ENCODE results near the gene GPS2. TPM values are rescaled to one million over a fixed set of nuclear protein-coding genes. Genes with fewer than 3 reads are reported as not detected.
A peak's percentile ranks its signal among the peaks of the same experiment; 100 is the strongest.

GPS2 gene
- polyA plus RNA-seq, 1 donor (not counting 4 experiments of a cell fraction or from before 2014, with no cell fraction given), result 24.7 TPM

DNA sequence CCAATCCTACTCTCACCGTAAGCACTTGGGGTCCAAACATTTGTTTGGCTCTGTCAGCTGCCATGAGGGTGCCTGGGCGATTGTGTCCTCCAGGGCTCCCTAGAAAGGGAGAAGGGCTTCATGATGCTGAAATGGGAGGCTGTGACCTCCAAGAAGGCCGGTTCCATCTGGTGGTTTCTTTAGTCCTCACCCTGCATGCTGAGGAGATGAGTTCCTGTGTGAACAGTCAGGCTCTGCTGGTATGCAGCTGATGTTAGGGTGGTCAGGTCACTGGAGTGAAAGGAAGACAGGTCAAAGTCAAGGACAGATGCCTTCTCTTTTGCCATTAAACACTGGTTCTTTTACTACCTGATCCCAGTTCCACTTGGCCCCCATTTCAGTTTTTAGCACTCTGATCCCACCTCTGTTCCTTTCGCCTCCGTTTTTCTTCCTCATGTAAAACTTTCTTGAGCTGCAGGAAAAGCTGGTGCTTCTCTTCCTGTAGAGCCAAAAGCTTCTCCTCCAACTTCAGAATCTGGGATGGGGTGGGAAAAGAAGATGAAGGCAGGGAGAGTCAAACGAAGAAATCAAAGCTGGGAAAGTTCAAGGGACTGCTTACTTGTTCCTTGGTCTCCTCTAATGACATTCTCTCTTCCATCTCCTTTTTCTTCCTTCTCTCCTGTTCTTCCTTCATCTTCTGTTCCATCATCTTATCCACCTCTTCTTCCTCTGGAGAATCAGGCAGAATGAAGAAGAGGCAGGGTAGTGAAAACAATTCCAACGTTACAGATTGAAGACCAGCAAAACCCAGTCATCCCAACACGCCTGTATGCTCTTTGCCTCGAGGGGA is 1.1 kb downstream of the GPS2 start:
- H3K4me3 ChIP-seq (ENCODE audit: control insufficient read depth in 2 of 3, extremely low read depth in 1 of 3, insufficient read depth in 2 of 3, low read depth in 1 of 3, low read length in 3 of 3), result peak overlapping the region; percentile 73 to 92 (median 79)
- H3K9me1 ChIP-seq (ENCODE audit: control insufficient read depth, extremely low read depth, insufficient read depth, low read length), result peaks cover 8% of the 10 kb centered on the region
- peak; percentile 34 for FAIRE-seq
- H3K9me3 ChIP-seq (ENCODE audit: control insufficient read depth, low read depth, low read length), result no peaks in the 10 kb centered on the region
- H3K4me1 ChIP-seq (ENCODE audit: control insufficient read depth, extremely low read depth, insufficient read depth, low read length), result peaks cover 45% of the 10 kb centered on the region
- H3K27me3 ChIP-seq (ENCODE audit: control insufficient read depth, extremely low read depth, insufficient read depth, low read length), result no peaks in the 10 kb centered on the region
- peak overlapping the region; percentile 88 for H3K4me2 ChIP-seq (ENCODE audit: control insufficient read depth, extremely low read depth, insufficient read depth, low read depth, low read length)
- H3K79me2 ChIP-seq (ENCODE audit: control insufficient read depth, insufficient read depth, low read length), result peaks cover 45% of the 10 kb centered on the region
- dilution Hi-C loops (cut with MboI; ENCODE audit: extremely low pct_ligation_motif_present, low sequenced_read_pairs), result no loop called here
- TF ChIP-seq EZH2 (IDR thresholded peaks at IDR 0.05; ENCODE audit: low read length), result no peak
- TF ChIP-seq, protein P1, sequence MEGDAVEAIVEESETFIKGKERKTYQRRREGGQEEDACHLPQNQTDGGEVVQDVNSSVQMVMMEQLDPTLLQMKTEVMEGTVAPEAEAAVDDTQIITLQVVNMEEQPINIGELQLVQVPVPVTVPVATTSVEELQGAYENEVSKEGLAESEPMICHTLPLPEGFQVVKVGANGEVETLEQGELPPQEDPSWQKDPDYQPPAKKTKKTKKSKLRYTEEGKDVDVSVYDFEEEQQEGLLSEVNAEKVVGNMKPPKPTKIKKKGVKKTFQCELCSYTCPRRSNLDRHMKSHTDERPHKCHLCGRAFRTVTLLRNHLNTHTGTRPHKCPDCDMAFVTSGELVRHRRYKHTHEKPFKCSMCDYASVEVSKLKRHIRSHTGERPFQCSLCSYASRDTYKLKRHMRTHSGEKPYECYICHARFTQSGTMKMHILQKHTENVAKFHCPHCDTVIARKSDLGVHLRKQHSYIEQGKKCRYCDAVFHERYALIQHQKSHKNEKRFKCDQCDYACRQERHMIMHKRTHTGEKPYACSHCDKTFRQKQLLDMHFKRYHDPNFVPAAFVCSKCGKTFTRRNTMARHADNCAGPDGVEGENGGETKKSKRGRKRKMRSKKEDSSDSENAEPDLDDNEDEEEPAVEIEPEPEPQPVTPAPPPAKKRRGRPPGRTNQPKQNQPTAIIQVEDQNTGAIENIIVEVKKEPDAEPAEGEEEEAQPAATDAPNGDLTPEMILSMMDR (optimal IDR thresholded peaks at IDR 0.05 in 1 of 3, IDR thresholded peaks at IDR 0.05 in 1 of 3, conservative IDR thresholded peaks at IDR 0.05 in 1 of 3; ENCODE audit: extremely low read depth in 1 of 3, insufficient read depth in 2 of 3, low read length in 3 of 3), result no peak
- no peak for DNase-seq (ENCODE audit: low read depth, low spot score)
- peak overlapping the region; percentile 53 for H3K27ac ChIP-seq (ENCODE audit: control insufficient read depth, insufficient read depth, low read length)
- H2AFZ ChIP-seq (ENCODE audit: control insufficient read depth, low read length), result no peak overlapping the region
- H3K9ac ChIP-seq (ENCODE audit: control insufficient read depth, extremely low read depth, insufficient read depth, low read length), result peak overlapping the region; percentile 77
- H3K36me3 ChIP-seq (ENCODE audit: control insufficient read depth in 2 of 2, extremely low read depth in 1 of 2, insufficient read depth in 2 of 2, low read length in 2 of 2), result peaks cover 44 to 73% of the 10 kb centered on the region in 2 experiments
- peaks cover 42% of the 10 kb centered on the region for H4K20me1 ChIP-seq (ENCODE audit: control insufficient read depth, extremely low read depth, insufficient read depth, low read length)

DNA sequence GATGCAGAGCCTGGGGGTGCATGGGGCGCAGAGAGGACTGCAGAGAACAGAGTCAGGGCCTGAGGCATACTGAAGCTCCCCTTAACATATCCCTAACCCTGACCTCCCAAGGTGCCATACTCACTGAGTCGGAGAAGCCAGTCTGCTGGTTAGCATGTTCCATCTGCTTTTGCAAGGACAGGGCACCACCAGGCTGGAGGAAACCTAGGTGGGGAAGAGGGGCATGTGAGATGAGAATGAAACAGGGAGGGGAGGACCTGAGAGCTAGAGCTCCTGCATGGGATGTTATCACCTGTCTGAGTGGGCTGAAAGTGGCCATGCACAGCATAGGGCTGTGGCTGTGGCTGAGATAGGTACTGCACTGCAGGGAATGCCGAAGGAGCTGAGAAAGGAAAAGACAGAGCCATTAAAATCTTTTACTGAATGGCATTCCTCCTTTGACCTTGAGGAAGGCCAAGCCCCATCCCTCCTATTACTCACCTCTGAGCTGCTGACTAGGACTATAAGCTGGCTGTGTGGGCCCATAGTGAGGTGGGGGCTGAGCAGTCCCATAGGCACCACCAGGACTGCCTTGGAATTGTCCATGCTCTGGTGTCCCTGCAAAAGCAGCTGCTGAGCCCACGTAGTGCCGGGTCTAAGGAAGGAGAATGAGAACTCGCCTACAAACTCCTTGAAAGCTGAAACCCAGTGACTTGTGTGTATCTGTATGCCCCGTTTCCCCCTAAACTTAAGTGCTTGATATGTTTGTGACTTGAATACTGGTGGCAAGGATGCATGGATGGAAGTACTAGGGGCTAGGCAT is 1.9 kb downstream of the GPS2 start:
- dilution Hi-C loops (cut with MboI; ENCODE audit: extremely low pct_ligation_motif_present, low sequenced_read_pairs), result no loop called here
- no peaks in the 10 kb centered on the region for H3K9me3 ChIP-seq (ENCODE audit: control insufficient read depth, low read depth, low read length)
- no peak for FAIRE-seq
- H4K20me1 ChIP-seq (ENCODE audit: control insufficient read depth, extremely low read depth, insufficient read depth, low read length), result peaks cover 50% of the 10 kb centered on the region
- peaks cover 43 to 68% of the 10 kb centered on the region in 2 experiments for H3K36me3 ChIP-seq (ENCODE audit: control insufficient read depth in 2 of 2, extremely low read depth in 1 of 2, insufficient read depth in 2 of 2, low read length in 2 of 2)
- peak overlapping the region; percentile 22 for H3K9ac ChIP-seq (ENCODE audit: control insufficient read depth, extremely low read depth, insufficient read depth, low read length)
- H3K27me3 ChIP-seq (ENCODE audit: control insufficient read depth, extremely low read depth, insufficient read depth, low read length), result no peaks in the 10 kb centered on the region
- peaks cover 54% of the 10 kb centered on the region for H3K79me2 ChIP-seq (ENCODE audit: control insufficient read depth, insufficient read depth, low read length)
- peaks cover 8% of the 10 kb centered on the region for H3K9me1 ChIP-seq (ENCODE audit: control insufficient read depth, extremely low read depth, insufficient read depth, low read length)
- peaks cover 46% of the 10 kb centered on the region for H3K4me1 ChIP-seq (ENCODE audit: control insufficient read depth, extremely low read depth, insufficient read depth, low read length)
- DNase-seq (ENCODE audit: low read depth, low spot score), result no peak
- H2AFZ ChIP-seq (ENCODE audit: control insufficient read depth, low read length), result no peak overlapping the region
- TF ChIP-seq EZH2 (IDR thresholded peaks at IDR 0.05; ENCODE audit: low read length), result no peak
- TF ChIP-seq, protein P1 (optimal IDR thresholded peaks at IDR 0.05 in 1 of 3, IDR thresholded peaks at IDR 0.05 in 1 of 3, conservative IDR thresholded peaks at IDR 0.05 in 1 of 3; ENCODE audit: extremely low read depth in 1 of 3, insufficient read depth in 2 of 3, low read length in 3 of 3), result peak in 2 of 3 experiments; percentile 25 to 49
- peak overlapping the region; percentile 88 for H3K4me2 ChIP-seq (ENCODE audit: control insufficient read depth, extremely low read depth, insufficient read depth, low read depth, low read length)
- peak overlapping the region in 2 of 3 experiments; percentile 79 to 92 for H3K4me3 ChIP-seq (ENCODE audit: control insufficient read depth in 2 of 3, extremely low read depth in 1 of 3, insufficient read depth in 2 of 3, low read depth in 1 of 3, low read length in 3 of 3)
- H3K27ac ChIP-seq (ENCODE audit: control insufficient read depth, insufficient read depth, low read length), result peak overlapping the region; percentile 40

Data from keratinocyte (primary cell).